Measurements from ENCODE around the gene LTBP2.
A peak's percentile ranks its signal among the peaks of the same experiment; 100 is the strongest.

The LTBP2 gene

DNA sequence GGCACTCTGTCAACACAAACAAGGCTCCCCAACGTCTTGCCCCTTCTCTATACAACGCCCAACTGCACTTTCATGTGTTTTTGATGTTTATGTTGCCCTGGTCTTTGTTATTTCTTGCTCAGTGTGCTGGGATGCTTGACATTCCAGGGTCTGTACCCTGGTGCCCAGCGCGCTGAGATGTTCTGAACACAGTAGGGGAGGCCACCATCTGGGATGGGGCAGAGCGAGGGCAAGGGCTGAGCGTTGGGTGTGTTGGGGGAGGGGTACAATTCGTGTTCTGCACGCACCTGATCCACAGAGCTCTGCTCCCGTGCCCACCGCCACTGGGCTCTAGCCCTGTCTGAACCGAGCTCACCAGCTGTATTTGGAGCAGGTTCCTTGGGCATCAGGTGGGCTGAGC, 65.6 kb downstream of the LTBP2 start:
- DNase-seq (ENCODE audit: low spot score): no peak
- H3K27ac ChIP-seq: peak overlapping the region; percentile 50
- TF ChIP-seq CTCF (conservative IDR thresholded peaks at IDR 0.05; ENCODE audit: low read depth): no peak
- ChIA-PET POLR2A (ENCODE audit: low non-redundant PET) (no interaction called here), CTCF (no interaction called here)

DNA sequence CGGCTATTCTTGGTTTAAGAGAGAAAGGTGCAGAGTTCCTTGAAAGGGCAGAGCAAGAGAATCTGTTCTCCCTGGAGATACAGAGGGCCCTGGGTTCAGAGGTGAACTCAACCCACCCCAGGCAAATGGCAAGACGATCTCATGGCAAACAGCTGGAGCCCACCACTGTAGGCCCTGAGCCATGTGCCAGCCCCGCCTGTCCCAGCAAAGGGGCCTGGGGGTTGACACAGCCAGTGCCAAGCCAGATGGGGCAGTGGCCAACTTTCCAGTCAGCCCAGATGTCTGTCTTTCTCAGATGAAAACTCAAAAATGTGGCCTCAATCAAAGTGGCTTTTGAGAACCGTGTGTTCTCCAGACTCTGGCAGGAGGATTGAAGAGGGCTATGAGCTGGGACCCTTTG, 66.7 kb downstream of the LTBP2 start:
- CTCF ChIA-PET: no interaction called here
- peak overlapping the region; percentile 50 for H3K27ac ChIP-seq
- no peak for TF ChIP-seq CTCF (conservative IDR thresholded peaks at IDR 0.05; ENCODE audit: low read depth)
- POLR2A ChIA-PET (ENCODE audit: low non-redundant PET): no interaction called here
- no peak for DNase-seq (ENCODE audit: low spot score)

GRCh38 chr14:74543771-74544438, 68.1 kb downstream of the LTBP2 start:
- CTCF ChIA-PET: interaction anchor here (0.6 to 0.9 kb wide), 2 partner anchors 65 kb away, joined by 3 to 5 read pairs; no protein-coding TSS in a partner anchor

DNA sequence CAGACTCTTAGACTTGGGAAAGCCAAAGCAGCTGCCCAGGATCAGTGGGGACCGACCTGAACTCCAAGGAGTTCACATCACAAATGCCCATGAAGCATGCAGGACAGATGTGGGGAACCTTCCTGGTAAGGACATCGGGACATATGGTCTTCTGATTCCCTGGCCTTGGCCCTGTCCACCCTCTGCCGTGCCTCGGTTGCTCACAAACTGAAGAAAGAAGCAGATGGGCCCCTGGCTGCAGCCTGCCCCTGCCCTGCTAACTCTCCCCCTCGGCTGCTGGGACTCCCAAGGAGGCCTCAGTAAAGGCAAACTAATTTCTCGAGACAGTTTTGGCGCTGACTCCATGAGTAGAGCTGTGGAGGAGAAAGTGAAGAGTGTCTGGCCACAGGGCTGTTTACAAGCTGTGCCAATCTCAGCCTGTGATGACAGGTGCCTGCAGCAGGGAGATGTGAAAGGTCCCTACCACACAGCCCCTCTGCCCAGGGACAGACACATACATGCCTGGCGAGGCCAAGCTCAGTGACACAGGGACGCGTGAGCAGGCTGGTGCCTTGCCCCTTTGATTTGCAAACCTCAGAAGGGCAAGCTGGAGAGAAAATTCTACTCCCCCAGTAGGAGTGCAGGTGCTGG, 69.9 kb downstream of the LTBP2 start:
- CTCF ChIA-PET: no interaction called here
- no peak for DNase-seq (ENCODE audit: low spot score)
- no peak for TF ChIP-seq CTCF (conservative IDR thresholded peaks at IDR 0.05; ENCODE audit: low read depth)

More at GRCh38 chr14:74543771-74544438, 68.1 kb downstream of the LTBP2 start:
- H3K27ac ChIP-seq: peak overlapping the region; percentile 38
- TF ChIP-seq CTCF (conservative IDR thresholded peaks at IDR 0.05; ENCODE audit: low read depth): no peak
- DNase-seq (ENCODE audit: low spot score): no peak
- POLR2A ChIA-PET (ENCODE audit: low non-redundant PET): no interaction called here

DNA sequence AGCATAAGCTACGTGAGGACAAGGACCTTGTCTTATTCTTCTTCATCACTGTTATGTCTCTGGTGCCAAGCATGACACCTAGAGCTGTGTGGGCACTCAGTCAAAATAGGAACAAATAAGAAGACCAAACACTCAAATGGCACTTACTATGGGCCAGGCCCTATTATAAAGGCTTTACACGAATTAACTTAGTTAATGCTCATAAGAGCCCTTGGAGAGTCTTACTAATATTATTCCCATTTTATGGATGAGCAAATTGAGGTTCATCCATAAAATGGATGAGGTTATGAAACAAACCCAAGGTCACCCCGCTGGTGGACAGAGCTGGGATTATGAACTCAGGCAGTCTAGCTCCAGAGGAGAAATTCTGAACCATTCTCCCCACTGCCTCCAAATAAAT, 70.8 kb downstream of the LTBP2 start:
- TF ChIP-seq CTCF (conservative IDR thresholded peaks at IDR 0.05; ENCODE audit: low read depth): no peak
- H3K27ac ChIP-seq: no peak overlapping the region
- CTCF ChIA-PET: no interaction called here
- POLR2A ChIA-PET (ENCODE audit: low non-redundant PET): no interaction called here
- no peak for DNase-seq (ENCODE audit: low spot score)

More for the DNA sequence above, 69.9 kb downstream of the LTBP2 start:
- H3K27ac ChIP-seq: peak overlapping the region; percentile 38
- POLR2A ChIA-PET (ENCODE audit: low non-redundant PET): no interaction called here

GRCh38 chr14:74539503-74539902, 72.5 kb downstream of the LTBP2 start:
- POLR2A ChIA-PET (ENCODE audit: low non-redundant PET): no interaction called here
- CTCF ChIA-PET: no interaction called here
- DNase-seq (ENCODE audit: low spot score): no peak
- H3K27ac ChIP-seq: peak overlapping the region; percentile 50
- no peak for TF ChIP-seq CTCF (conservative IDR thresholded peaks at IDR 0.05; ENCODE audit: low read depth)

Measured in RWPE1 (cell line).